OCI-M2 (cell line): ENCODE data around the gene GRP.

Experiments used
- DNase-seq: peaks from one replicate; lab custom pipeline; 2025; ENCODE audit not compliant: unreplicated experiment; lab: John Stamatoyannopoulos, UW

GRP gene

GRCh38 chr18:59267503-59268126, 47.7 kb downstream of the GRP start:
- no peak for DNase-seq

GRCh38 chr18:59268127-59268720, 48.3 kb downstream of the GRP start:
- no peak for DNase-seq

- DNase-seq, result no peak
Measured at GRCh38 chr18:59268721-59269562, 49.0 kb downstream of the GRP start.

- DNase-seq, result no peak
Measured at GRCh38 chr18:59269563-59270119, 49.7 kb downstream of the GRP start.

GRCh38 chr18:59270689-59271257, 50.8 kb downstream of the GRP start:
- no peak for DNase-seq

GRCh38 chr18:59271606-59272220, 51.8 kb downstream of the GRP start:
- no peak for DNase-seq

GRCh38 chr18:59272221-59272888, 52.4 kb downstream of the GRP start:
- DNase-seq, result no peak

- DNase-seq, result no peak
Measured at GRCh38 chr18:59272891-59273758, 53.2 kb downstream of the GRP start, which contains the start of gene RAX. Gene RAX (minus strand): TSS chr18:59273454. CDS start chr18:59273206, 248 bp downstream.

GRCh38 chr18:59273759-59274532, 54.0 kb downstream of the GRP start:
- DNase-seq, result no peak

GRCh38 chr18:59274533-59274928, 54.6 kb downstream of the GRP start:
- DNase-seq, result no peak

GRCh38 chr18:59275406-59275949, 55.5 kb downstream of the GRP start:
- no peak for DNase-seq

- DNase-seq, result no peak
Measured at GRCh38 chr18:59276047-59276446, 56.1 kb downstream of the GRP start.

GRCh38 chr18:59278793-59279192, 58.8 kb downstream of the GRP start:
- no peak for DNase-seq

GRCh38 chr18:59279193-59279592, 59.2 kb downstream of the GRP start:
- no peak for DNase-seq

GRCh38 chr18:59279722-59280121, 59.8 kb downstream of the GRP start:
- no peak for DNase-seq
